ENCODE results near the gene RAB4B. TPM values are rescaled to one million over a fixed set of nuclear protein-coding genes. Genes with fewer than 3 reads are reported as not detected.
"Not testable (repeated sequence)": the region's sequence is repeated elsewhere in the genome, so short reads cannot be mapped to it uniquely, and the experiment has no call there.

RAB4B gene
- total RNA-seq, 8 experiments from 2014 or later = 14.5 to 23.0 (median 19.4) TPM

DNA sequence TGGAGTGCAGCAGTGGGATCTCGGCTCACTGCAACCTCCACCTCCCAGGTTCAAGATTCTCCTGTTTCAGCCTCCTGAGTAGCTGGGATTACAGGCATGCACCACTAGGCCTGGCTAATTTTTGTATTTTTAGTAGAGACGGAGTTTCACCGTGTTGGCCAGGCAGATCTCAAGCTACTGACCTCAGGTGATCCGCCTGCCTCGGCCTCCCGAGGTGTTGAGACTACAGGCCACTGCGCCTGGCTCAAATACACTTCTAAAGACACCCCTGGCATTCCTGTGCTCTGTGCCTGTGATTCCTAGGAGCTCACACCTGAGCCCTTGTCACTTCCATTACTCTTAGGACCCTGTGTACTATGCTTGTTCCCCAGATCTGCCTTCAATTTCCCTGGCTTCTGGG is 34.5 kb downstream of the RAB4B start:
- not testable (repeated sequence) for H3K4me3 ChIP-seq; H3K27ac ChIP-seq; ATAC-seq (replicated peaks in 6 of 8)
- in situ Hi-C loops (cut with MboI; ENCODE audit: low pct_unique_long_range_greater_than_20kb in 2 of 9, low sequenced_read_pairs in 9 of 9, unreplicated experiment in 9 of 9) = loop anchor here in 5 of 9 experiments (25.0 kb wide), 1 partner anchor 150 kb away; no protein-coding TSS in a partner anchor
- peaks cover 10% of the 10 kb centered on the region in 2 donors for H3K4me1 ChIP-seq (replicated peaks in 1 of 2)
- WGBS, 10 experiments = 71 to 100% (median 91%) methylated on average over 1 to 7 of the region's 7 CpGs; no CpG with 5 or more reads in 5 of the 10 experiments

DNA sequence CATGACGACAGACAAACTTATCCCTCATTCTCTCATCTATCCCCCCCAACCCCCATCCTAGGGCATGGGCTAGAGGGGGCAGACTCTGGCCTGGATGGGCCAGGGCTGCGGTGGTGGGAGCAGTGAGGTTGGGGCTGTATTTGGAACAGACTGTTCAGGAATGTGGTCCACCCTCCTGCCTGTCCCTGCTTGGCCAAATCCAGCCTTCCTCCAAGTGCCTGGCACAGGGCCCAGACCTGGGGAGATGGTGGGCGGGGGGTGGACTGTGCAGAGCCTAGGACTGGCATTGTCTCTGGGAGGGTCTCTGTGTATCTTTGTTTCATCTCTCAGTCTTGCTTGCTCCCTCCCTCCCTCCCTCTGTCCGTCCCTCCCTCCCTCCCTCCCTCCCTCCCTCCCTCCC is 35.1 kb downstream of the RAB4B start:
- ATAC-seq (replicated peaks in 6 of 8) = no peak

DNA sequence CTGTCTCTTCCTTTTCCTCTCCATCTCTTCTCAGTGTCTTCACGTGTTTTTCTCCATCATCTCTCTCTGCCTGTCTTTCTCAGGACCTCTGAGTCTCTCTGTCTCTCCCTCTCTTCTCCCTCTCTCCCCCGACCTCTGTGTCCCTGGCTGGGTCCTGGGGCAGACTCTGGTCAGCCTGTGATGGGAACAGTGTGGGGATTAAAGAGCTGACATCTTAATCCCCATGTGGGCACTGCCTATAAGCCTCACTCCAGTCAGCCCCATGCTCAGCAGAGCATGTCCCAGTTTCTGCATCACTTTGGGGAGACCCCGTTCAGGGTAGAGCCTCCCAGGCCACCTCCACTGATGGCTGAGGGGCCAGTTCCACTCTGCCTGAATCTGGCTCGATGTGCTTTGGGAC is 37.2 kb downstream of the RAB4B start:
- in situ Hi-C loops (cut with MboI; ENCODE audit: low pct_unique_long_range_greater_than_20kb in 2 of 9, low sequenced_read_pairs in 9 of 9, unreplicated experiment in 9 of 9) = loop anchor here in 5 of 9 experiments (25.0 kb wide), 1 partner anchor 153 kb away; no protein-coding TSS in a partner anchor
- peaks cover 13 to 17% of the 10 kb centered on the region in 2 donors for H3K4me1 ChIP-seq (replicated peaks in 1 of 2)
- 27 to 56% (median 40%) methylated on average over 2 of the region's 4 CpGs; no CpG with 5 or more reads in 3 of the 10 experiments for WGBS, 10 experiments
- H3K4me3 ChIP-seq = no peak overlapping the region
- no peak for ATAC-seq (replicated peaks in 6 of 8)
- H3K27ac ChIP-seq = no peak overlapping the region

More for the DNA sequence above, 35.1 kb downstream of the RAB4B start:
- WGBS, 10 experiments = 40% methylated on average over 1 of the region's 4 CpGs; no CpG with 5 or more reads in 9 of the 10 experiments
- Histone ChIP-seq H3K27ac (no peak overlapping the region), H3K4me1 (replicated peaks in 1 of 2) (peaks cover 10 to 12% of the 10 kb centered on the region in 2 donors), H3K4me3 (no peak overlapping the region)
- in situ Hi-C loops (cut with MboI; ENCODE audit: low pct_unique_long_range_greater_than_20kb in 2 of 9, low sequenced_read_pairs in 9 of 9, unreplicated experiment in 9 of 9) = loop anchor here in 5 of 9 experiments (25.0 kb wide), 1 partner anchor 151 kb away; no protein-coding TSS in a partner anchor

DNA sequence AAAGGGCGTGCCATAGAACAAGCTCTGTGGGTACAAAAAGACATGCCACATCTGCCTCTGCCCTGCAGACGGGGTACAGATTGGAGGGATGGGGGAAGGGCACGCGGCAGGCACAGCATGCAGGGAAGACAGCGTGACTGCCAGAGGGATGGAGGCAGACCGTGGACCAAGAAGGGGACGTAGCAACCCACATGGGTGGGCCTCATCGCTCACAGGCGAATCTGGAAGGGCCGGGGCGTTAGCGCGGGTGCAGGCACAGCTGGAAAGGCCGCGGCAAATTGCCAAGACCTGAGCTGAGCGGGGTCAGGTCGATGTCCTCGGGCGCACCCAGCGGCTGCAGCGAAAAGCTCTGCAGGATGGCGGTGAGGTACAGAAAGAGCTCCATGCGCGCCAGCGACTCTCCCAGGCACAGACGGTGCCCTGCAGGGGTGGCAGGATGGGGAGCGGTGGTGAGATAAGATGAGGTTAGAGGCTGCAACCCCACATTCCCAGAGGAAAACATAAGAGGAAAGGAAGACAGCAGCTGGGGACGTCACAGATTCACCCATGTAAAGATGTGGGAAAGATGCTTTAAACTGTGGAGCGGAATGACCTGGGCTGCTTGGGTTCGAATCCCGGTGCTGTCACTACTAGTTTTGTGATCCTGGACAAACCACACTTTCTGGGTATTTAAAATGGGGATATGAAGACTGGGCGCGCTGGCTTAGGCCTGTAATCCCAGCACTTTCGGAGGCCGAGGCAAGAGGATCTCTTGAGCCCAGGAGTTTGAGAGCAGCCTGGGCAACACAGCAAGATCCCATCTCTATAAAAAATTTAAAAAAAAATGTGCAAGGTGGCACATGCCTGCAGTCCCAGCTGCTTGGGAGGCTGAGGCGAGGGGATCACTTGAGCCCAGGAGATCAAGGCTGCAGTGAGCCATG is 40.7 kb downstream of the RAB4B start:
- not testable (repeated sequence) for H3K4me1 ChIP-seq (replicated peaks in 1 of 2); H3K27ac ChIP-seq
- ATAC-seq (replicated peaks in 6 of 8) = peak; percentile 77 to 97 (median 92)
- H3K4me3 ChIP-seq = peak overlapping the region in 3 of 5 donors; percentile 14 to 27 (median 14)
- WGBS, 10 experiments = 80 to 100% (median 88%) methylated on average over 1 to 8 of the region's 36 CpGs; no CpG with 5 or more reads in 7 of the 10 experiments
- in situ Hi-C loops (cut with MboI; ENCODE audit: low pct_unique_long_range_greater_than_20kb in 2 of 9, low sequenced_read_pairs in 9 of 9, unreplicated experiment in 9 of 9) = loop anchor here in 5 of 9 experiments (25.0 kb wide), 1 partner anchor 156 kb away; no protein-coding TSS in a partner anchor

DNA sequence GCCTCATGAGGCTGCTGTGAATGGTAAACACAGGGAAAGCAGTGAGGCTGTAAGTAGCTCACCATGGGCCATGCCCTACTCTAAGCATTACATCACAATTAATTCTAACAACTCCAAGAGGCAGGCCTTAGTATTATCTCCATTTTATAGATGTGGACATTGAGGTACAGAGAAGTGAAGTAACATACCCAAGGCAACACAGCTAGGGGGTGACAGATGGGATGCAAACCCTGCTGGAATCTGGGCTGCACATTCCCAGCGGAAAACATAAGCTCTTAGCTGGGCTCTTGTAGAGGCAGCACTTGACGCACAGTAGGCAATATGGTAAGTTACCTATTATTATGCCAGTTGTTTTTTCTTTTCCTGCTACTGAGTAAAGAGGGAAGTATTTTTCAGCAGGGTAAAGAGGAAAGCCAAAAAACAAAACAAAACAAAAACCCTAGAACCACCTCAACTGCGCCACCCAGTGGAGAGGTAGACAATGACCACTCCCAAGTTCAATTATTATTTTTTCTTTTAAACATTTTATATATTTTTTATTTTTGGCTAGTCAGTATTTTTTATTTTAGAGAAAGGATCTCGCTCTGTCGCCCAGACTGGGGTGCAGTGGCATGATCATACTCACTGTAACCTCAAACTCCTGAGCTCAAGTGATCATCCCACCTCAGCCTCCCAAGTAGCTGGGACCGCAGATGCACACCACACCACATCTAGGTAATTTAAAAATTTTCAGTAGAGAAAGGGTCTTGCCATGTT is 41.6 kb downstream of the RAB4B start:
- 0 to 92% (median 38%) methylated on average over 2 to 5 of the region's 6 CpGs for WGBS, 10 experiments
- H3K4me1 ChIP-seq (replicated peaks in 1 of 2); H3K27ac ChIP-seq; H3K4me3 ChIP-seq: not testable (repeated sequence)
- in situ Hi-C loops (cut with MboI; ENCODE audit: low pct_unique_long_range_greater_than_20kb in 2 of 9, low sequenced_read_pairs in 9 of 9, unreplicated experiment in 9 of 9) = loop anchor here in 5 of 9 experiments (25.0 kb wide), 1 partner anchor 157 kb away; no protein-coding TSS in a partner anchor
- peak in 1 of 8 experiments; percentile 8 for ATAC-seq (replicated peaks in 6 of 8)

DNA sequence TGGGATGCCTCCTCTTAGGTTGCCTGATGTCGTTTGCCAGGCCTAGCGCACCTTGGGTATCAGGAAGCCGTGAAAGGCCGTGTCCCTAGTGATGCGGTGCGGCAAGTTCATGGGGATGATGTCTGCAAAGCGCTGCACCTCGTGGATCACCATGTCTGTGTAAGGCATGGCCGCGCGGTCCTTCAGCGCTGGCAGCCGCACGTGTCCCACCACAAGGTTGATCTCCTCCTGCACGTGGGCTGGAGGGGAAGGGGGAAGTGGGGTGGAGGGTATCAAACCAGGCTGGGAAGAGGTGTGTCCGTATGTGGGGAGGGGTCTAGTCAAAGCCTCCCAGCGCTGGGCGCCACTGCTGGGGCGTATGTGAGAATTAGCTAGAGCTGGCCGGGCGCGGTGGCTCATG is 44.1 kb downstream of the RAB4B start:
- no peak for ATAC-seq (replicated peaks in 6 of 8)
- 83 to 100% (median 100%) methylated on average over 1 to 4 of the region's 22 CpGs; no CpG with 5 or more reads in 5 of the 10 experiments for WGBS, 10 experiments
- Histone ChIP-seq H3K4me3 (no peak overlapping the region), H3K4me1 (replicated peaks in 1 of 2) (peaks cover 3 to 7% of the 10 kb centered on the region in 2 donors), H3K27ac (no peak overlapping the region)
- in situ Hi-C loops (cut with MboI; ENCODE audit: low pct_unique_long_range_greater_than_20kb in 2 of 9, low sequenced_read_pairs in 9 of 9, unreplicated experiment in 9 of 9) = loop anchor here in 5 of 9 experiments (25.0 kb wide), 1 partner anchor 160 kb away; no protein-coding TSS in a partner anchor

DNA sequence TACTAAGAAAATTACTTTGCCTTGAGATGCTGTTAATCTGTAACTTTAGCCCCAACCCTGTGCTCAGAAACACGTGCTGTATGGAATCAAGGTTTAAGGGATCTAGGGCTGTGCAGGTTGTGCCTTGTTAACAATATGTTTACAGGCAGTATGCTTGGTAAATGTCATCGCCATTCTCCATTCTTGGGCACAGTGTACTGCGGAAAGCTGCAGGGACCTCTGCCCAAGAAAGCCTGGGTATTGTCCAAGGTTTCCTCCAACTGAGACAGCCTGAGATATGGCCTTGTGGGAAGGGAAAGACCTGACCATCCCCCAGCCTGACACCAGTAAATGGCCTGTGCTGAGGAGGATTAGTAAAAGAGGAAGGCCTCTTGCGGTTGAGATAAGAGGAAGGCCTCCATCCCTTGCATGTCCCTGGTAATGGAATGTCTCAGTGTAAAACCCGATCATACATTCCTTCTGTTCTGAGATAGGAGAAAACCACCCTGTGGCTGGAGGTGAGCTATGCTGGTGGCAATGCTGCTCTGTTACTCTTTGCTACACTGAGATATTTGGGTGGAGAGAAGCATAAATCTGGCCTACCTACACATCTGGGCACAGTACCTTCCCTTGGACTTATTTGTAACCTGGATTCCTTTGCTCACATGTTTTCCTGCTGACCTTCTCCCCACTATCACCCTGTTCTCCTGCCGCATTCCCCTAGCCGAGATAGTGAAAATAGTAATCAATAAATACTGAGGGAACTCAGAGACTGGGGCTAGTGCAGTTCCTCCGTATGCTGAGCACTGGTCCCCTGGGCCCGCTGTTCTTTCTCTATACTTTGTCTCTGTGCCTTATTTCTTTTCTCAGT is 44.9 kb downstream of the RAB4B start:
- H3K4me3 ChIP-seq; ATAC-seq (replicated peaks in 6 of 8); H3K4me1 ChIP-seq (replicated peaks in 1 of 2); H3K27ac ChIP-seq: not testable (repeated sequence)
- in situ Hi-C loops (cut with MboI; ENCODE audit: low pct_unique_long_range_greater_than_20kb in 2 of 9, low sequenced_read_pairs in 9 of 9, unreplicated experiment in 9 of 9) = loop anchor here in 5 of 9 experiments (25.0 kb wide), 1 partner anchor 161 kb away; no protein-coding TSS in a partner anchor
- WGBS, 10 experiments = 40 to 75% (median 69%) methylated on average over 1 to 6 of the region's 9 CpGs; no CpG with 5 or more reads in 1 of the 10 experiments

DNA sequence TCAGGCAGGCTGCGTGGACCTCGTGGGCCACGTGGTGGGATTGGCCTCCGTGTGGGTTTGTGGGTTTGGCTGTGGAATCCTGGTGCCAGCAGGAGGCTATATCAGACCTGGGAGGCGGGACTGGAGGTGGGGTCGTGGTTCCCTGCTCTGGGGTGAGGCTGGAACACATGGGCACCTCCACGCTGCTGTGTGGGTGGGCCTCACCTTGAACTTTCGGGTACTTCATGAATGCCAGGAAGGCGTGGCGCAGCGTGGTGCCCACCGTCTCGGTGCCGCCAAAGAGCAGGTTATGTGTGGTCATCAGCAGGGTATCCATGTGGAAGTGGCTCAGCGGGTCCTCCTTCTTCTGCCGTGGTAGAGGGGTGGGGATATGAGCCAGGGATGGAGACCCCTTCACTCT is 46.9 kb downstream of the RAB4B start:
- not testable (repeated sequence) for ATAC-seq (replicated peaks in 6 of 8); H3K4me3 ChIP-seq; H3K4me1 ChIP-seq (replicated peaks in 1 of 2); H3K27ac ChIP-seq
- in situ Hi-C loops (cut with MboI; ENCODE audit: low pct_unique_long_range_greater_than_20kb in 2 of 9, low sequenced_read_pairs in 9 of 9, unreplicated experiment in 9 of 9) = loop anchor here in 5 of 9 experiments (25.0 kb wide), 1 partner anchor 163 kb away; no protein-coding TSS in a partner anchor
- WGBS, 10 experiments = 100% methylated on average over 1 of the region's 16 CpGs; no CpG with 5 or more reads in 9 of the 10 experiments

DNA sequence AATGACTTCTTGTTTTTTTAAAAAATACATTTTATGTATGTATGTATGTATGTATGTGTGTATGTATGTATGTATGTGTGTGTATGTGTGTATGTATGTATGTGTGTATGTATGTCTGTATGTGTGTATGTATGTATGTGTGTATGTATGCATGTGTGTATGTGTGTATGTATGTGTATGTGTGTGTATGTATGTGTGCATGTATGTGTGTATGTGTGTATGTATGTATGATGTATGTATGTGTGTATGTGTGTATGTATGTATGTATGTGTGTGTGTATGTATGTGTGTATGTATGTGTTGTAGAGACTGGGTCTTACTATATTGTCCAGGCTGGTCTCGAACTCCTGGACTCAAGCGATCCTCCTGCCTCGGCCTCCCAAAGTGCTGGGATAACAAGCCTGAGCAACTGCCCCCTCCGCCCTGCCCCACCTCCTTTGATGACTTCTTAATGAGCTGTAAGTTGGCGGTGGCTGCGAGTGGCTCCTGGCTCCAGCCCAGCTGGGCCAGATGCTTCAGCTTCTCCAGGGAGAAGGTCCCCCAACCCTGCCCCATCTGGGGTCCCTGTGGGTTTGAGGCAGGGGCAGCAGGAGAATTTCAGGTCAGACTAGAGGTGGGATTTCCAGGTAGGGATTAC is 47.5 kb downstream of the RAB4B start:
- ATAC-seq (replicated peaks in 6 of 8); H3K4me1 ChIP-seq (replicated peaks in 1 of 2); H3K27ac ChIP-seq; in situ Hi-C loops (cut with MboI; ENCODE audit: low pct_unique_long_range_greater_than_20kb in 2 of 9, low sequenced_read_pairs in 9 of 9, unreplicated experiment in 9 of 9); H3K4me3 ChIP-seq: not testable (repeated sequence)
- WGBS, 10 experiments = no CpG with 5 or more reads among the region's 6 CpGs

DNA sequence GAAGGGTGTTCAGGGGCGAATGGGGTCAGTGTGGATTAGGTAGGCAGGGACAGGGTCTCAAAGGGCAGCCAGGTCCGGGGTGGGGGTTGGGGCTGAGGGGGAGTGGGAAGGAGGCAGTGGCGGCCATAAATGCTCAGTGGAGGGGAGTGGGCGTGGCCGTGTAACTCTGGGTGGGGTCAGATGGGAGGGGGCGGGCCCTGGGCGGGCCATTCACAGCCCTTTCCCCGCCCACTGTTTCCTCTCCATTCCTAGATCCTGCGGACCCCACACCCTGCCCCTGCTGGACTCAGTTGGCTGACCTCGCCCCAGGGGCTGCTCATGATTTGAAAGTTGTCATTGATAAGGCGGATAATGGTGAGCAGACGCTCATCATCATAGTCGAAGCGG is 48.3 kb downstream of the RAB4B start:
- H3K27ac ChIP-seq; ATAC-seq (replicated peaks in 6 of 8); H3K4me1 ChIP-seq (replicated peaks in 1 of 2); in situ Hi-C loops (cut with MboI; ENCODE audit: low pct_unique_long_range_greater_than_20kb in 2 of 9, low sequenced_read_pairs in 9 of 9, unreplicated experiment in 9 of 9); H3K4me3 ChIP-seq: not testable (repeated sequence)
- 87% methylated on average over 3 of the region's 14 CpGs; no CpG with 5 or more reads in 9 of the 10 experiments for WGBS, 10 experiments

DNA sequence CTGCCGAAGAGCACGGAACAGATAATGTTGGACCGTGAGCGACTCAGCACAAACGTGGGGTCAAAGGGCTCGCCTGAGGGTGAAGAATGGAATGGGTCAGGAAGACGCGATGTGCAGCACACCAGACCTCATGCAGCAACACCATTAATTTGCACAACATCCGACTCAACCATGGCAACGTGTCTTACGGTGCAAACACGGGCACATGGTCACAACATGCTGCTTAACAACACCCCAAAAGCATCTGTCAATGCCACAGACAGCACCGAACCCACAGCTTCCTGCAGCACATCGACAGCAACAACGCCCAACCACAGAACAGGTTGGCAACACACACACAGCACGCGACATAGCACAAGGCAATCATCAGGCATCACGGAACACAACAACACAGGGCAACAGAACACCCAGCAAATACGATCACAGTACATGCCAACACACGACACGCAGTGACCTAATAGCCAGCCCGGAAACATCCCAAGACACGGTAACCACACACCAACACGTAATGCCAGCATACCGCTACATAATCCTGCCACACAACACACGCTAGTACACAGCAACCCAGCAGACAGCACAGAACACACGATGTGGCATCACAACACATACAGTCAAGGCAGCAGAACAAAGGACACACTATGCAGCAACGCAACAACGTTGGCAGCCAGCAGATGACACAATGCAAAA is 48.8 kb downstream of the RAB4B start:
- H3K4me3 ChIP-seq; ATAC-seq (replicated peaks in 6 of 8); H3K4me1 ChIP-seq (replicated peaks in 1 of 2); H3K27ac ChIP-seq; in situ Hi-C loops (cut with MboI; ENCODE audit: low pct_unique_long_range_greater_than_20kb in 2 of 9, low sequenced_read_pairs in 9 of 9, unreplicated experiment in 9 of 9): not testable (repeated sequence)
- 25 to 100% (median 88%) methylated on average over 1 to 13 of the region's 29 CpGs; no CpG with 5 or more reads in 2 of the 10 experiments for WGBS, 10 experiments

All from motor neuron (in vitro differentiated cells).